ENCODE data around the gene VPS45.

Gene VPS45

GRCh38 chr1:150076066-150076465 is 8.5 kb downstream of the VPS45 start:
- no peak for DNase-seq

- no peak for DNase-seq
These were observed 9.4 kb downstream of the VPS45 start for GRCh38 chr1:150076985-150077384.

- no peak for DNase-seq
These were observed 13.2 kb downstream of the VPS45 start for GRCh38 chr1:150080784-150081183.

- no peak for DNase-seq
These were observed 14.9 kb downstream of the VPS45 start for GRCh38 chr1:150082494-150082893.

- no peak for DNase-seq
These were observed 16.3 kb downstream of the VPS45 start for GRCh38 chr1:150083907-150084306.

GRCh38 chr1:150085406-150085805 is 17.8 kb downstream of the VPS45 start:
- no peak for DNase-seq

- DNase-seq, result no peak
These were observed 19.8 kb downstream of the VPS45 start for GRCh38 chr1:150087415-150087814.

GRCh38 chr1:150089846-150090520 is 22.4 kb downstream of the VPS45 start:
- DNase-seq, result no peak

GRCh38 chr1:150092180-150092791 is 24.7 kb downstream of the VPS45 start:
- DNase-seq, result no peak

GRCh38 chr1:150093805-150094204 is 26.2 kb downstream of the VPS45 start:
- DNase-seq, result no peak

- no peak for DNase-seq
These were observed 27.2 kb downstream of the VPS45 start for GRCh38 chr1:150094734-150095265.

- no peak for DNase-seq
These were observed 35.4 kb downstream of the VPS45 start for GRCh38 chr1:150102986-150103385.

- DNase-seq, result no peak
These were observed 38.8 kb downstream of the VPS45 start for GRCh38 chr1:150106341-150106740.

- DNase-seq, result no peak
These were observed 42.0 kb downstream of the VPS45 start for GRCh38 chr1:150109586-150109985.

GRCh38 chr1:150110116-150110515 is 42.5 kb downstream of the VPS45 start:
- DNase-seq, result no peak

- DNase-seq, result no peak
These were observed 44.1 kb downstream of the VPS45 start for GRCh38 chr1:150111670-150112069.

- no peak for DNase-seq
These were observed 47.5 kb downstream of the VPS45 start for GRCh38 chr1:150115121-150115520.

- no peak for DNase-seq
These were observed 51.1 kb downstream of the VPS45 start for GRCh38 chr1:150118716-150119115.

- no peak for DNase-seq
These were observed 53.8 kb downstream of the VPS45 start for GRCh38 chr1:150121236-150121862.

- no peak for DNase-seq
These were observed 59.2 kb downstream of the VPS45 start for GRCh38 chr1:150126811-150127210.

GRCh38 chr1:150127464-150127863 is 59.9 kb downstream of the VPS45 start:
- DNase-seq, result no peak

- no peak for DNase-seq
These were observed 60.3 kb downstream of the VPS45 start for GRCh38 chr1:150127868-150128267.

GRCh38 chr1:150132372-150132771 is 64.8 kb downstream of the VPS45 start:
- DNase-seq, result no peak

GRCh38 chr1:150134537-150134936 is 67.0 kb downstream of the VPS45 start:
- no peak for DNase-seq

Data from T-helper 9 cell (primary cell).